HG02642 (cell line): ENCODE measurements around the gene TRIM61.

Experiments
- ATAC-seq: cut with Tn5 transposase; IDR thresholded peaks from one replicate; pipeline ENCODE4 v1.9.1; 2021; ENCODE audit warnings: mild to moderate bottlenecking; ENCODE audit not compliant: unreplicated experiment, poor library complexity

The TRIM61 gene

DNA sequence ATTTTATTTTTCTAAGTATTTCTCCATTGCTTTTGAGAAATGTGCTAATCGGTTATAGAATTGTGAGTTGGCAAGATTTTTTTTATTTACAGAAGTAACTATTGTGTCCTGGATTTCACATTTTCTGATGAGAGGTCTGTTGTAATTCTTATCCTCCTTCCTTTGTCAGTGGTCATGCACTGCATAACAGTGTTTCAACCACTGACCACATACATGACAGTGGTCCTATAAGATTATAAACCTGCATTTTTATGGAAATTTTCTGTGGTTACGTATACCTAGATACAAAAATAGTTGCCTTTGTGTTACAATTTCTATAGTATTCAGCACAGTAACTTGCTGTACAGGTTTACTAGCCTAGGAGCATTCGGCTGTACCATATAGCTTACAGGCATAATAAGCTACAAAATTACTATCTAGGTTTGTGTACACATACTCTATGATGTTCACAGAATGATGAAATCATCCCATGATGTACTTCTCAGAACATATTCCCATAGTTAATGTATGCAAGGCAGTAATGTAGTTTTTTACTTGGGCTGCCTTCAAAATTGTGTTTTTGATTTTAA lies 52.7 kb downstream of the TRIM61 start:
- no peak for ATAC-seq

GRCh38 chr4:164918956-164919355 lies 58.5 kb downstream of the TRIM61 start:
- no peak for ATAC-seq
